Erythroblast (primary cell): ENCODE measurements around the gene ABLIM2.

Experiments used
- GATA1 ChIP-seq: IDR thresholded peaks from 2 replicates; pipeline ENCODE4 v1.6.1; 2011; ENCODE audit warnings: low read depth, mild to moderate bottlenecking, control low read depth, low read length, moderate library complexity
- POLR2A ChIP-seq: IDR thresholded peaks from 2 replicates; pipeline ENCODE4 v1.6.1; 2011; ENCODE audit warnings: mild to moderate bottlenecking, low read length

DNA sequence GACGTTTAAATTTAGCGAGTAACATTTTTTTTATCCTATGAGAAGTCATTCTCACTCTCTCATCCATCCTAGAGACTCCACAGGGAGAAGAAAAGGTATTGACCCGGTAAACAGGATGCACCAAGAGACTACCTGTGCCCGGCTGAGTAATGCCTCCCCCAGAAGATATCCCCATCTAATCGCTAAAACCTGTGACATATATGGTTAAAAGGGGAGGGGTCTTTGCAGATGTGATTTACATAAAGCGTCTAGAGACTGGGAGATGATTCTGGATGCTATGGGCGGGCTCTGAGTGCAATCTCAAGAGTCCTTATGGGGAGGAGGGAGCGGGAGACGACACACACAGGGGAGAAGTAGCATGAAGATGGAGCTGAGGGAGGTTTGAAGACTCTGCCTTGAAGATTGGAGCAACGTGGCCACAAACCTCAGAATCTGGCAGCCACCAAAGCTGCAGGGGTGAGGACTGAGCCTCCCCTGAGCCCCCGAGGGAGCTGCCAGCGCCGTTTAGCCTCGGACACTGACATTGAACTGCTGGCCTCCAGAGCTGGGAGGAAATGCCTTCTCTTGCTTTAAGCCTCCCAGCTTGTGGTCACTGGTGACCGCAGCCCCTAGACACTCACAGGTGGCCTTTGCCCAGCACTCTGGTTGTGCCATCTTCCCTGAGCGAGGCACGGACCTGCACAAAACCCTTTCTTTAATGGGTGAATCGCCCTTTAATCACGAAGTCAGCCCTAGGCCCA, 11.2 kb downstream of the ABLIM2 start:
- no peak for TF ChIP-seq POLR2A
- TF ChIP-seq GATA1: no peak
